ENCODE data around the gene PEAR1. TPM values are rescaled to one million over a fixed set of nuclear protein-coding genes. Genes with fewer than 3 reads are reported as not detected.

The PEAR1 gene
- total RNA-seq, 2 donors from 2014 or later, result 2.5 to 3.5 TPM

- H3K36me3 ChIP-seq, result no peaks in the 10 kb centered on the region
- intact Hi-C loops (cut with DNase I), result loop anchor here (10.0 kb wide), 1 partner anchor 202 kb away; no protein-coding TSS in a partner anchor
- DNase-seq, result no peak
- no peak overlapping the region for H3K9ac ChIP-seq (ENCODE audit: low read depth in 2 of 2, low read length in 2 of 2)
- no peak overlapping the region for H3K4me3 ChIP-seq
- no peaks in the 10 kb centered on the region for H3K4me1 ChIP-seq
- no peak overlapping the region for H3K27ac ChIP-seq
- H3K9me3 ChIP-seq, result no peaks in the 10 kb centered on the region
- peaks cover 2% of the 10 kb centered on the region for H3K27me3 ChIP-seq
- no peak for TF ChIP-seq CTCF (IDR thresholded peaks at IDR 0.05)
Observed at GRCh38 chr1:156886583-156887281, 6.8 kb upstream of the PEAR1 start.

DNA sequence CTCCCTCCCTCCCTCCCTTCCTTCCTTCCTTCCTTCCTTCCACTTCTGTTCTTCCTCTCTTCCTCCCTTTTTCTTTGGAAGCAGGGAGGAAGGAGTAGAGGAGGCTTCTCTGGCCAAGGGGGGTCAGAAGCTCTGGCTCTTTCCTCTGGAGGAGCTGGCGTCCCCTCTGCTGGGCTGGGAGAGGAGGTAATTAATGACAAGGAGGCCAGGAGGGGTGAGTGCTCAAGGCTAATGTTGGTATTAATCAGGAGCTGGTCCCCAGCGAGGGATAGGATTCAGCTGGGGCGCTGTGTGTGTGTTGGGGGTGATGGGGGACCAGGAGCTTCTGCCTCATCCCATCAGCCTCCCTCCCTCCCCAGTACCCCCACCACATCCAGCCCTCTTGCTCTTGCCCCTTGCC is 6.2 kb upstream of the PEAR1 start:
- intact Hi-C loops (cut with DNase I), result loop anchor here (10.0 kb wide), 1 partner anchor 203 kb away; no protein-coding TSS in a partner anchor
- no peak overlapping the region for H3K9ac ChIP-seq (ENCODE audit: low read depth in 2 of 2, low read length in 2 of 2)
- H3K27me3 ChIP-seq, result peaks cover 5% of the 10 kb centered on the region
- H3K36me3 ChIP-seq, result no peaks in the 10 kb centered on the region
- no peaks in the 10 kb centered on the region for H3K4me1 ChIP-seq
- H3K27ac ChIP-seq, result no peak overlapping the region
- no peak for DNase-seq
- H3K9me3 ChIP-seq, result no peaks in the 10 kb centered on the region
- TF ChIP-seq CTCF (IDR thresholded peaks at IDR 0.05), result no peak
- no peak overlapping the region for H3K4me3 ChIP-seq

- no peaks in the 10 kb centered on the region for H3K4me1 ChIP-seq
- peaks cover 5% of the 10 kb centered on the region for H3K27me3 ChIP-seq
- DNase-seq, result no peak
- H3K36me3 ChIP-seq, result no peaks in the 10 kb centered on the region
- H3K27ac ChIP-seq, result no peak overlapping the region
- intact Hi-C loops (cut with DNase I), result loop anchor here (10.0 kb wide), 1 partner anchor 203 kb away; no protein-coding TSS in a partner anchor
- H3K9me3 ChIP-seq, result no peaks in the 10 kb centered on the region
- TF ChIP-seq CTCF (IDR thresholded peaks at IDR 0.05), result no peak
- H3K9ac ChIP-seq (ENCODE audit: low read depth in 2 of 2, low read length in 2 of 2), result no peak overlapping the region
- no peak overlapping the region for H3K4me3 ChIP-seq
Observed at GRCh38 chr1:156887734-156888133, 5.8 kb upstream of the PEAR1 start.

DNA sequence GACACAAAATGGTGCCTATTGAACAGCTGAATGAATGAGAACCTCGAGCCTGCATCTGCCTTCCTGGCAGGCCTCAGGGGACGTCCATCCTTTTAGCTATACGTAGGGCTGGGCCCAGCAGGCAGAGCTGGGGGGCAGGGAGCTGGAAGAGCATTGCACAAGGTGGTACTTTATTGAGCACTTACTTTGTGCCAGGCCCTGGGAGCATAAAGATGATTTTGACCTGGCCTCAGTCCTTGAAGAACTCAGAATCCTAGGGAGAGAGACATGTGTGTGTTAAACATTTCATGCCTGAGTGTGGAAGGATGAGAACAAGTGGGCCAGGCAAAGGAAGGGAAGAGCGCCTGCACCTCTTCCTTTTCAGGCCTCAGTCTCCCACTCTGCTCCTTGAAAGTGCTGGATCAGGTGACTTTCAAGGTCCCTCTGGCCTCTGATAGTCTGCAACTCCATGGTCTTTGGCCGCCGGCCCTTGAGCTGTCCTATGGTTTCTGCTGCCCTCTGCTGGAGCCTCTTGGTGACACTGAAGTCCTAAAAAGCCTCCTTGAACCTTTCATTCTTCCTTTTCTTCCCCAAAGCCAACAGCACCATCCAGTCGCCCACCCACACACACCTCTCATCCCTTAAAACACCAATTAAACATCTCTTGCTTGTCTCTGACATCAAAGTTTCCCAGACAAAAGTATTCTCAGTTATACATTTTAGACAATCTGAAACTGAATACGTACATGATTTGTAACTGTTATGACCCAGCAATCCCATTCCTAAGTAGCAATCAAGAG is 3.5 kb upstream of the PEAR1 start:
- peak; percentile 77 for TF ChIP-seq CTCF (IDR thresholded peaks at IDR 0.05)
- no peak overlapping the region for H3K9ac ChIP-seq (ENCODE audit: low read depth in 2 of 2, low read length in 2 of 2)
- intact Hi-C loops (cut with DNase I), result loop anchor here (5.0 to 10.0 kb wide), 2 partner anchors 37 to 205 kb away; no protein-coding TSS in a partner anchor
- H3K4me3 ChIP-seq, result no peak overlapping the region
- H3K36me3 ChIP-seq, result no peaks in the 10 kb centered on the region
- H3K27me3 ChIP-seq, result peaks cover 16% of the 10 kb centered on the region
- H3K4me1 ChIP-seq, result no peaks in the 10 kb centered on the region
- H3K27ac ChIP-seq, result no peak overlapping the region
- DNase-seq, result peak; percentile 84
- H3K9me3 ChIP-seq, result no peaks in the 10 kb centered on the region

- Histone ChIP-seq H3K4me3 (no peak overlapping the region), H3K9me3 (no peaks in the 10 kb centered on the region), H3K27ac (no peak overlapping the region), H3K36me3 (no peaks in the 10 kb centered on the region), H3K4me1 (no peaks in the 10 kb centered on the region), H3K27me3 (peaks cover 16% of the 10 kb centered on the region), H3K9ac (ENCODE audit: low read depth in 2 of 2, low read length in 2 of 2) (no peak overlapping the region)
- intact Hi-C loops (cut with DNase I), result loop anchor here (5.0 kb wide), 1 partner anchor 35 kb away; no protein-coding TSS in a partner anchor
- DNase-seq, result peak; percentile 94
- peak; percentile 83 for TF ChIP-seq CTCF (IDR thresholded peaks at IDR 0.05)
Observed at GRCh38 chr1:156892190-156893047, 1.1 kb upstream of the PEAR1 start.

All from colonic mucosa (tissue), 4 donors.